ENCODE measurements around the gene EPHA3. TPM values are rescaled to one million over a fixed set of nuclear protein-coding genes. Genes with fewer than 3 reads are reported as not detected.

EPHA3 gene
- total and polyA plus RNA-seq, 4 donors, result 0.44 to 2.7 (median 1.2) TPM

DNA sequence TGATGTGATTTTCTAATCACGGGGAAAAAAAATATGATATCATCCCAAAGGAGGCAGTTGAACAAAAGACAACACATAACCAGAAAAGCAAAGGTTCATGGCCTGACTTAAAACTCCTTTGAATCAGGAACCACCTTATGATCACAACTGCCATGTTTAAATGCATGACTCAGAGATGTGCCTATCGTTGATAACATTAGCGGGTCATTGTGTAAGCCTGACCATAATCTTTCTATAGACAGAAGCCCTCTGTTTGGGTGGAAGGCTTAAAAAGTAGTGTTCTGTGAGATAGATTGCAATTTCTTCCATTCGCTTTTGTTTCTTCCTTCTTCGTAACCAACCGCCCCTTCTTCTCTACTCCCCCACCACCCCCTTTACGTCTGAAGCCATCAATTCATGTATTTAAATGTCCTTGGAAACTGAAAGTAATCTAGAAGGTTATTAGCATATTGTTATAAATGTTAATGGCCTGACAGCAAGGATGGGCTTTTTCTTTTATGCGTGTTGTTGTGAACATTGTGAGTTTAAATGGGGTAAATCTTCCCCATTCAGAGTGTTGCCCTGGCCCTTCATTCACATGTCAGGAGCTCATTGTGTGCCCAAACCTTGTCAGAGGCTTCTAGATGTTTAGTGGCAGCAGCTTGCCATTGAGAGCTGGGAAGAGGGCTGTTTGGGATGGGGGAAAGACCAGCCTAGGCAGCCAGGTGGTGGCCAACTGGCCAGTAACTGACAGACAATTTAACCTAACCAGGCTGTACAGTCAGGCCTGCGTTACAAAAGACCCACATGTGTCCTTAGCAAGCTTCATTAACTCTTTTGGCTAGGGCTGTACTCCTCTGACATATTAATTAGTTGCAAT is 64.5 kb downstream of the EPHA3 start:
- Histone ChIP-seq H3K9ac (ENCODE audit: low read depth in 1 of 2, low read length in 2 of 2) (no peak overlapping the region), H3K9me3 (ENCODE audit: control insufficient read depth in 4 of 4, low read length in 3 of 4) (no peaks in the 10 kb centered on the region), H3K27me3 (ENCODE audit: control insufficient read depth in 4 of 4, insufficient read depth in 4 of 4, low read length in 3 of 4) (no peaks in the 10 kb centered on the region), H3K4me1 (ENCODE audit: control insufficient read depth in 4 of 4, insufficient read depth in 4 of 4, low read length in 3 of 4) (no peaks in the 10 kb centered on the region), H3K36me3 (ENCODE audit: control insufficient read depth in 4 of 4, insufficient read depth in 3 of 4, low read depth in 1 of 4, low read length in 3 of 4) (no peaks in the 10 kb centered on the region), H3K4me3 (ENCODE audit: low read depth in 1 of 3, low read length in 3 of 3) (no peak overlapping the region), H3K27ac (ENCODE audit: low read depth in 1 of 2, low read length in 2 of 2) (no peak overlapping the region)
- WGBS, result 79% methylated on average over 9 of the region's 9 CpGs
- no peak for DNase-seq (ENCODE audit: low spot score)
- TF ChIP-seq RAD21 (IDR thresholded peaks at IDR 0.05), result no peak
- TF ChIP-seq ATF3 (IDR thresholded peaks at IDR 0.05), result no peak
- TF ChIP-seq NR2F2 (IDR thresholded peaks at IDR 0.05), result no peak
- no peak for TF ChIP-seq ZBTB33 (IDR thresholded peaks at IDR 0.05)
- TF ChIP-seq TAF1 (conservative IDR thresholded peaks at IDR 0.05), result no peak
- no peak for TF ChIP-seq HNF4A (conservative IDR thresholded peaks at IDR 0.05)
- TF ChIP-seq JUND (IDR thresholded peaks at IDR 0.05), result no peak
- no peak for TF ChIP-seq HNF4G (IDR thresholded peaks at IDR 0.05)
- TF ChIP-seq GABPA (IDR thresholded peaks at IDR 0.05 in 1 of 2, conservative IDR thresholded peaks at IDR 0.05 in 1 of 2), result no peak
- no peak for TF ChIP-seq YY1 (IDR thresholded peaks at IDR 0.05)
- no peak for TF ChIP-seq SP1 (IDR thresholded peaks at IDR 0.05)
- TF ChIP-seq, protein P1, sequence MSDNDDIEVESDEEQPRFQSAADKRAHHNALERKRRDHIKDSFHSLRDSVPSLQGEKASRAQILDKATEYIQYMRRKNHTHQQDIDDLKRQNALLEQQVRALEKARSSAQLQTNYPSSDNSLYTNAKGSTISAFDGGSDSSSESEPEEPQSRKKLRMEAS (IDR thresholded peaks at IDR 0.05), result no peak

GRCh38 chr3:89173546-89173945 is 66.1 kb downstream of the EPHA3 start:
- TF ChIP-seq, protein P2, sequence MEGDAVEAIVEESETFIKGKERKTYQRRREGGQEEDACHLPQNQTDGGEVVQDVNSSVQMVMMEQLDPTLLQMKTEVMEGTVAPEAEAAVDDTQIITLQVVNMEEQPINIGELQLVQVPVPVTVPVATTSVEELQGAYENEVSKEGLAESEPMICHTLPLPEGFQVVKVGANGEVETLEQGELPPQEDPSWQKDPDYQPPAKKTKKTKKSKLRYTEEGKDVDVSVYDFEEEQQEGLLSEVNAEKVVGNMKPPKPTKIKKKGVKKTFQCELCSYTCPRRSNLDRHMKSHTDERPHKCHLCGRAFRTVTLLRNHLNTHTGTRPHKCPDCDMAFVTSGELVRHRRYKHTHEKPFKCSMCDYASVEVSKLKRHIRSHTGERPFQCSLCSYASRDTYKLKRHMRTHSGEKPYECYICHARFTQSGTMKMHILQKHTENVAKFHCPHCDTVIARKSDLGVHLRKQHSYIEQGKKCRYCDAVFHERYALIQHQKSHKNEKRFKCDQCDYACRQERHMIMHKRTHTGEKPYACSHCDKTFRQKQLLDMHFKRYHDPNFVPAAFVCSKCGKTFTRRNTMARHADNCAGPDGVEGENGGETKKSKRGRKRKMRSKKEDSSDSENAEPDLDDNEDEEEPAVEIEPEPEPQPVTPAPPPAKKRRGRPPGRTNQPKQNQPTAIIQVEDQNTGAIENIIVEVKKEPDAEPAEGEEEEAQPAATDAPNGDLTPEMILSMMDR (IDR thresholded peaks at IDR 0.05; ENCODE audit: low read depth, low read length, missing input control), result no peak
- TF ChIP-seq, protein P1 (IDR thresholded peaks at IDR 0.05), result no peak
- no peak for TF ChIP-seq RXRA (IDR thresholded peaks at IDR 0.05)
- TF ChIP-seq YY1 (IDR thresholded peaks at IDR 0.05), result no peak
- TF ChIP-seq FOXA1 (IDR thresholded peaks at IDR 0.05), result no peak
- no peak for TF ChIP-seq EGR1 (IDR thresholded peaks at IDR 0.05; ENCODE audit: low read depth in 2 of 2)
- no peak for TF ChIP-seq REST (IDR thresholded peaks at IDR 0.05)
- no peak for TF ChIP-seq ATF3 (IDR thresholded peaks at IDR 0.05)
- no peak for TF ChIP-seq SP1 (IDR thresholded peaks at IDR 0.05)
- no peak for TF ChIP-seq RAD21 (IDR thresholded peaks at IDR 0.05)
- no peak for TF ChIP-seq FOXA2 (IDR thresholded peaks at IDR 0.05)
- TF ChIP-seq HNF4A (conservative IDR thresholded peaks at IDR 0.05), result no peak
- TF ChIP-seq ZBTB33 (IDR thresholded peaks at IDR 0.05), result no peak
- TF ChIP-seq HNF4G (IDR thresholded peaks at IDR 0.05), result no peak
- no peak for TF ChIP-seq JUND (IDR thresholded peaks at IDR 0.05)
- no peak for TF ChIP-seq GABPA (IDR thresholded peaks at IDR 0.05 in 1 of 2, conservative IDR thresholded peaks at IDR 0.05 in 1 of 2)
- TF ChIP-seq NR2F2 (IDR thresholded peaks at IDR 0.05), result no peak
- no peak for TF ChIP-seq TAF1 (conservative IDR thresholded peaks at IDR 0.05)
- H3K9ac ChIP-seq (ENCODE audit: low read depth in 1 of 2, low read length in 2 of 2), result no peak overlapping the region
- no peaks in the 10 kb centered on the region for H3K4me1 ChIP-seq (ENCODE audit: control insufficient read depth in 4 of 4, insufficient read depth in 4 of 4, low read length in 3 of 4)
- H3K9me3 ChIP-seq (ENCODE audit: control insufficient read depth in 4 of 4, low read length in 3 of 4), result no peaks in the 10 kb centered on the region
- no peak overlapping the region for H3K27ac ChIP-seq (ENCODE audit: low read depth in 1 of 2, low read length in 2 of 2)
- no peaks in the 10 kb centered on the region for H3K27me3 ChIP-seq (ENCODE audit: control insufficient read depth in 4 of 4, insufficient read depth in 4 of 4, low read length in 3 of 4)
- DNase-seq (ENCODE audit: low spot score), result no peak
- H3K4me3 ChIP-seq (ENCODE audit: low read depth in 1 of 3, low read length in 3 of 3), result no peak overlapping the region
- no peaks in the 10 kb centered on the region for H3K36me3 ChIP-seq (ENCODE audit: control insufficient read depth in 4 of 4, insufficient read depth in 3 of 4, low read depth in 1 of 4, low read length in 3 of 4)

Data from liver (tissue), 9 donors.